OCI-M1 (cell line): Measurements from ENCODE around the gene FBXL7.

ENCODE experiments used
- DNase-seq: peaks from one replicate; lab custom pipeline; 2025; lab: John Stamatoyannopoulos, UW

FBXL7 gene

GRCh38 chr5:15774632-15775031 is 274.7 kb downstream of the FBXL7 start:
- DNase-seq = no peak

- DNase-seq = no peak
Observed at GRCh38 chr5:15776346-15776745, 276.4 kb downstream of the FBXL7 start.

- DNase-seq = no peak
Observed at GRCh38 chr5:15783734-15784133, 283.8 kb downstream of the FBXL7 start.

- no peak for DNase-seq
Observed at GRCh38 chr5:15785531-15785981, 285.6 kb downstream of the FBXL7 start.

GRCh38 chr5:15786326-15786725 is 286.3 kb downstream of the FBXL7 start:
- DNase-seq = no peak

GRCh38 chr5:15786884-15787283 is 286.9 kb downstream of the FBXL7 start:
- DNase-seq = no peak

- no peak for DNase-seq
Observed at GRCh38 chr5:15787681-15788080, 287.7 kb downstream of the FBXL7 start.

- no peak for DNase-seq
Observed at GRCh38 chr5:15789642-15790041, 289.7 kb downstream of the FBXL7 start.

- DNase-seq = no peak
Observed at GRCh38 chr5:15790446-15791018, 290.6 kb downstream of the FBXL7 start.

- DNase-seq = peak; percentile 33
Observed at GRCh38 chr5:15791274-15791673, 291.3 kb downstream of the FBXL7 start.

- DNase-seq = no peak
Observed at GRCh38 chr5:15791859-15792258, 291.9 kb downstream of the FBXL7 start.

GRCh38 chr5:15794052-15794985 is 294.3 kb downstream of the FBXL7 start:
- DNase-seq = peak; percentile 29

- no peak for DNase-seq
Observed at GRCh38 chr5:15796096-15796495, 296.1 kb downstream of the FBXL7 start.

- no peak for DNase-seq
Observed at GRCh38 chr5:15796557-15796956, 296.6 kb downstream of the FBXL7 start.

GRCh38 chr5:15797116-15797515 is 297.1 kb downstream of the FBXL7 start:
- no peak for DNase-seq

GRCh38 chr5:15798006-15798405 is 298.0 kb downstream of the FBXL7 start:
- DNase-seq = no peak

- no peak for DNase-seq
Observed at GRCh38 chr5:15799014-15799413, 299.0 kb downstream of the FBXL7 start.

- no peak for DNase-seq
Observed at GRCh38 chr5:15799612-15800011, 299.6 kb downstream of the FBXL7 start.

- DNase-seq = no peak
Observed at GRCh38 chr5:15803280-15803679, 303.3 kb downstream of the FBXL7 start.

- no peak for DNase-seq
Observed at GRCh38 chr5:15806613-15807012, 306.6 kb downstream of the FBXL7 start.

- no peak for DNase-seq
Observed at GRCh38 chr5:15807248-15807647, 307.3 kb downstream of the FBXL7 start.

GRCh38 chr5:15807871-15808270 is 307.9 kb downstream of the FBXL7 start:
- DNase-seq = peak; percentile 6

- no peak for DNase-seq
Observed at GRCh38 chr5:15808577-15808976, 308.6 kb downstream of the FBXL7 start.
